Left forelimb (tissue), 1 donor: ENCODE data around the gene GRIFIN.

ENCODE experiments used
- DNase-seq: peaks from one replicate; pipeline ENCODE4 v3.0.0-alpha.2; 2018; ENCODE audit warnings: low spot score

Gene GRIFIN

GRCh38 chr7:2512713-2513112 lies 36.5 kb upstream of the GRIFIN start:
- no peak for DNase-seq

- DNase-seq, result no peak
Observed at GRCh38 chr7:2512179-2512661, 36.0 kb upstream of the GRIFIN start.

- no peak for DNase-seq
Observed at GRCh38 chr7:2511769-2512168, 35.6 kb upstream of the GRIFIN start.

DNA sequence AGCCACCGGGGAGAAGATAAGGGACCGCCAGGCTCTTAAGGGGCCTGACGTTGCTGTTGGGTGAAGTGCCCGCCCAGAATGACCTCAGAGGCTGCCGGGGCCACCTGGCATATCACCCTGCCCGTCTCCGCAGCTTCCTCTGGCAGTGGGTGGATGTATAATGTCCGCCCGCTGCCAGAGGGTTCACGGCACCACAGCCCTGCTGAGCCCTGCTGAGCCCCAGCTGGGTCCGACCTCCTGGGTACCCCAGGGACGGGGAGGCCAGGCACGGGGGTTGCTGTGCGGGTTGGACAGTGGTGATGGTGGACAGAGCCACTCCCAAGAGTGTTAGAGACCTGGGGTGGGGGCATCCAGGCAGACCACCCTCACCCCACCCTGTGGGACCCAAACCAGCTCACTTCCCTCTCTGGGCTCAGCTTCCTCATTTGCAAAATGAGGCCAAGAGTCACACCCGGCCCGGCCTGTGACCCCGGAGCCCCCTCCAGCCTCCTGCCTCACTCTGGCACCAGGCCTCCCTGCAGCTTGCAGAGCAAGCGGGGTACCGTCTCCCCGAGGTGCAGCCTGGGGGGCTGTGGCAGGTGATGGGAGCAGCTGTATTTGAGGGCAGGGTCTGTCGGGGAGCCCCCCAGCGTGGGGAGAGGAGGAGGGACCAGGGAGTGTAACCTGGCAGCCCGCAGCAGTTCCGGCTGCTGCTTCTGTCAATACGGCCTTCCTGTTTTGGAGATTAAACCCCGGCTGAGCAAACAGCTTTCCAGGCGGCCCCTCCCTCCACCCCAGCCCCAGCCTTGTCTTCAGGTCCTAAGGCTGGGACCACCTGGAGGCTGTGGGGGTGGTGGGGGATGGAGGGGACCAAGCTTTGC lies 34.9 kb upstream of the GRIFIN start:
- no peak for DNase-seq

DNA sequence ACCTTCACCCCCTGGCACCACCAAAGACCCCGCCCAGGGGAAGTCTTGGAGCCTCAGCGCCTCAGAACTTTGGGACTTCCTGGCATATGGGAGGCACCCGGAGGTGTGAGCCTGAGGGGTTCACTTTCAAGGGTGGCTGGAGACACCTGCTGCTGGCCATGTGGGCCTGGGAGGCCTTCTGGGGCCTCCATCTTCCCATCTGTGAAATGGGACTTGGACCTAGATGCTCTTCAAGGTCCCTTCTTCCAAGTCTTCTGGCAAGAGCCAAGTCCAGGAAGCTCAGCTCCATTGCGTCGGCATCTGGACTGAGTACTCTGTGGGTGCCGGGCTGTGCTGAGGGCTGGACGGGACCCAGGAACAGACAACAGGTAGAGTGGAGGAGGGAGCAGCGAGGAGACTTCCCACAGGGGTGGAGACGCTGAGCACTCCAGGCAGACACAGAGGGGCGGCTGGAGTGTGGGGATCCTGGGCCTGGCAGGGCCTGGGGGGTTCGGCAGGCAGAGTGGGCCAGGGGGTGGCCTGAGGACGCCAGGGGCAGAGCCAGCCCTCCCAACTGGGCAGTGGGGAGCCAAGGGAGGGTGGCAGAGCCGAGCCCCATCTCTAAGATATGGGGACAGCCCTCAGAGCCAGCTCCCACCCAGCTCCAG lies 34.1 kb upstream of the GRIFIN start:
- no peak for DNase-seq

GRCh38 chr7:2509298-2509906 lies 33.2 kb upstream of the GRIFIN start:
- no peak for DNase-seq

DNA sequence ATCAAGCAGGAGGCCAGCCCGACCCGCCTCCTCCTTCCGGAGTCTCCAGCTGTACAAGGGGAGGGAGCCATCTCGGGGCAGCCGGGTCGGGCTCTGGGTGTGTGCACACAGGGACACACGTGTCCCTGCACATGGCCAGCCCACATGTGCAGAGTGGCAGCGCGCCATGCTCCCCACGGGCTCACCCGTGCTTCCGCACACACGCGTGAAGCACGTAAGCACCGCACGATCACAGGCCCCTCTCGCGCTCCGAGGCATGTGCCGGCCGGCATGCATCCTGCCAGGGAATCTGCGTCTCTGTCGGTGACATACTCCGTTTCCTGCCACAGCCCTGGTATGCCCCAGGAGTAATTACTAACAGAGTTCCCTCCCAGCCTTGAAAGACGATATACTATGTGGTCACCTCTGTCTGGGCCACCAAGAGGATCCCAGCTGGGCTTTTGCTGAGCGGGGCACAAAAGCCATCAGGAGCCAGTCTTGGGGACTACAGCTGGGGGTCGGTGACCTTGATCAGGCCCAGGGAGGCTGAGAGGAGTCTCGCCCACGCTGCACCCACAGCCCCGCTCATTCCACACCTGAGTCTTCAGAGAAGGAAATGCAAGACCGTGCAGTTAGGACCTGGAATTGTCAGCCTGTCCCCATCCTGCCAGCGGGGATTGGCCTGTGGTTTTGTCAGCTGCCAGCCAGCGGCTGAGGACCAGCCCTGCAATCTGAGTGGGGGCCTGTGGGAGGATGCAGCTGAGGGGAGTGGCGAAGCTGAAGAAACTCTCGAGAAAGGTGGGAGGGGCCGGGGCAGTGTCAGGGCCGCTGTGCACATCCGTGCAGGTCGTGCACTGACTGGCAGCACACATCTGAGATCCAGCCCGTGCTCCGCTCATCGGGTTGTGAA lies 32.4 kb upstream of the GRIFIN start:
- no peak for DNase-seq

- DNase-seq, result no peak
Observed at GRCh38 chr7:2507917-2508306, 31.7 kb upstream of the GRIFIN start.

GRCh38 chr7:2507208-2507916 lies 31.2 kb upstream of the GRIFIN start:
- no peak for DNase-seq

DNA sequence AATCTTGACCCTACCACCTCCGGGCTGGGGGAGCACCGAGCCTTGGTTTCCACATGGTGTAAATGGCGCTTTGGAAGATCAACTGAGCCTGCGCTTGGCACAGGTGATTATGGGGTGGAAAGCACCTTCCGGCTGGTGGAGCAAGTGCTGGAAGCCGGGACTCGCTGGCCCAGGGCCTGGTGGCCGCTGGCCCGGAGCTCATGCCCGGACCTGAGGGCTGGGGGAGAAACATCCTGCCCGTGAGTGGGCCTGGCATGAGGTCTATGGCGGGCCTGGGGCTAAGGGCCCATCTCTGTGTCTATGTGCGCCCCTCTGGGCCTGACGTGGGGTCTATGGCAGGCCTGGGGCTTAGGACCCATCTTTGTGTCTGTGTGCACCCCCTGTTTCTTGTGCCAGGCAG lies 29.2 kb upstream of the GRIFIN start:
- no peak for DNase-seq

DNA sequence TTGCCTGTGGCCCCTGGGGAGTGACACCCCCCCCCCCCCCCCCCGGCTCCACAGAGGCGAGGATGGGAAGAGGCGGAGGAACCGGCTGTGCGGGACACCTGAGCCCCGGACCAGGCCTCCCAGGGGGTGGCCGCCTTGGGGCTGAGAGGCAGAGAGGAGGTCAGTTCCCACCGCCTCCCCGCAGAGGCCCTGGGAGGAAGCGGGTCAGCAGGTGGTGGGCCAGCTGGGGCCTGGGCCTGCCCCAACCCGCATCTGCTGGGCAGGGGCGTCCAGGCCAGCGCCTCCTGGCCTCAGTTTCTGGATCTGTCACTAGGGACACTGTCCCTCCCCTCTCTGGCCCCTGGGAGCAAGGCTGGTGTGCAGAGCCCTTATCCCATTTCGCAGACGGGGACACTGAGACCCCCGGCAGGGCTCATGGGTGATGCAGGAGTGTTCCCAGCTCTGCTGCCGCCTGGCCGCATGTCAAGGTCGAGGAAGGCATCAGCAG lies 28.7 kb upstream of the GRIFIN start:
- no peak for DNase-seq

GRCh38 chr7:2504128-2504888 lies 28.1 kb upstream of the GRIFIN start:
- no peak for DNase-seq

DNA sequence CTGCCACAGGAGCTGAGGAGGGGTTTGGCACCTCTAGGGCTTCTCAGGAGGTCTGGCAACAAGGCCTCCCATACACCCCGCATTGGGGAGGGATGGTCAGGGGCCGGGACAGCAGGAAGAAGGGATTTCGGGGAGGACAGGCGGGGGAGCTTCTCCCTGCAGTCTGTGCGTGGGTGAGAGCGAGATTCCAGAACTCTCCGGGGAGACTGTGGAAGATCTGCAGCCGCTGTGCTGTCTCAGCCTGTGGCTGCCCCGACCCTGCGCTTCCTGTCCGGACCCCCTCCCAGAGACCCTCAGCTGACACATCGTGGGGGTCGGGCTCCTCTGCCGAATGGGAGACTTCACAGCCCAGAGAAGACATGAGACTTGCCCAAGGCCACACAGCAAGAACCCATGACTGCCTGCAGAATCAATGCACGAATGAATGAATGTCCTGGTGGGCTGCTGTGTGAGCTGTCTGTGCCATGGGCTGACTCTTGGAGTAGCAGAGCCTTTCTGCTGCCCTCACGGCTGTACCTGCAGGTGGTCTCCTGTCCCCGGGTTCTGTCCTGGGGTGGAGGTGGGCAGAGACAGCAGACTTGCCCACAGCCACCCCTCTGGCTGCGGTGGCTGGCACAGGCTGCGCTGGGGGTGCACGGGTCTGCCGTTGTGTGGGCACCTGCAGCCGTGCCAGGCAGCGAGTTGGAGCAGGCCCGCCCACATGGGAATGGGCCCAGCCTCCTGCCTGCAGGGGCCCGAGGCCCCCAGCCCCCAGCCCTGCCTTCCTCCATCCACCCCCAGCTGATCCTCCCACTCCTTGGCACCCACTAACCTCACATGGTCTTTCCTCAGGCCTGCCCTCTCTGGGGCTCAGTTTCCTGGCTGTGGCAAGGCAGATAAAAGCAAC lies 27.1 kb upstream of the GRIFIN start:
- DNase-seq, result no peak

DNA sequence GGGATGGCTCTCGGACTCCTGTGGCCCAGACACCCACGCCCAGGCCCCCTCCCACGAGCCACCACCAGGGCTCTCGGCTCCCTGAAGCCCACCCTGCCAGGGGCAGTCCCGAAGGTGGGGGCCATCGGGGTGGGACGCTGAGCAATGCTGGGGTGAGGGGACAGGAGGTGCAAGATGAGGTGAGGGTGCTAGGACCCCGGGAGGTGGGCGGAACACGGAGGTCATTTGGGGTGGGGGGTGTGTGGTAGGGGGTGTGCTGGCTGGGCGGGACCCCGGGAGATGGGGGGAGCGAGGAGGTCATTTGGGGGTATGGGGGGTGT lies 26.4 kb upstream of the GRIFIN start:
- no peak for DNase-seq

DNA sequence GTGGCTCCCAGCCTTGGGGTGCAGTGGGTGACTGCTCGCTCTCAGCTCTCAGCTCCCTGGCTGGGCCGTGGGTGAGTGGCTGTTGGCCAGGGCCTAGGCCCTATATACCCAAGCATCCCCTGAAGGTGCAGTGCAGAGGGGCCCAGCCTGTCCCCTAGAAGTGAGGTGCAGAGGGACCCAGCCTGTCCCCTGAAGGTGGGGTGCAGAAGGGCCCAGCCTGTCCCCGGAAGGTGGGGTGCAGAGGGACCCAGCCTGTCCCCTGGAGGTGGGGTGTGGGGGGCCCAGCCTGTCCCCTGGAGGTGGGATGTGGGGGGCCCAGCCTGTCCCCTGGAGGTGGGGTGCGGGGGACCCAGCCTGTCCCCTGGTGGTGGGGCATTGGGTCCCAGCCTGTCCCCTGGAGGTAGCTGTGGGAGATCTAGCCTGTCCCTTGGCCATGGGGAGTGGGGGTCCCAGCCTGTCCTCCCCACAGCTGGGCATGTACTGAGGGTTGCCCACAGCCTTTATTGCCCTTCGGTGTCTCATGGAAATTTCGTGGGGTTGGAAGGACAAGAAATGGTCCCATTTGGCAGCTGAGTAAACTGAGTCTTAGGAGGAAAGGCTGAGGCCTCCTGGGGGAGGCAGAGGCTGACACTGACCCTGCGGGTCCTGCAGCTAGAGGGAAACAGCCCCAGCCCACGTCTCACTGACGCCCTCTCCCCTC lies 25.9 kb upstream of the GRIFIN start:
- DNase-seq, result no peak

GRCh38 chr7:2500701-2501100 lies 24.5 kb upstream of the GRIFIN start:
- no peak for DNase-seq

DNA sequence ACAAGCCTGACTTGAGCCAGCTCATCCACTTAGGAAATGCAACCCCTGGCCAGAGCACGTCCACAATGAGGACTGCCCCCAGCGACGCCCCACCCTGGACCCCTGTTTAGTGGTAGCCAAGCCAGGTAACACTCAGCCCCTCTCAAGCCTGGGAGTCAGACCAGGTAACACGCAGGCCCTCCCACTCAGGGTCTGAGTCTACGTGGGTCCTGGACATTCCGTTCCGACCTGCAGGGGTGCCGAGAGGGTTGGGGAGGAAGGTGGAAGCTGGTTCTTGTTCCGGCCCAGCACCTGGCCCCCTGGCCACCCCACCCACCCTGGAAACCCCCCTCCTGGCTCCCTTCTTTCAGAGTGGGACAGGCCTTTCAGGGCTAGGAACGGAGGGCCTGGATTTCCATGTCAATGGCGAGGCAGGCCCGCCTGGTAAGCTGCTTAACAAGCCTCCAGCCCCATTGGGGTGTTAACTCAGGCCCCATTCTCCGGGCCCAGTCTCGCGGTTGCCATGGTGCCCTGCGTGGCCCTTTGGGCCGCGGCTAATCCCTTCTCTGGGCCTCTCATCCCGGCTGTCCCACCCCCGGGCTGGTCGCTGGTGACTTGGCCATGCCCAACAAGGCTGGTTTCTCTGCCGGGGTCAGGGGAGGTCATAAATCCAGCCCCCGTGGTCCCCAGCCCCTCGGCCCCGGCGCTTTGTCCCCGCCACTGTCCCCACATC lies 23.7 kb upstream of the GRIFIN start:
- no peak for DNase-seq

GRCh38 chr7:2499181-2499580 lies 23.0 kb upstream of the GRIFIN start:
- DNase-seq, result no peak
